Fibroblast of lung (primary cell): Measurements from ENCODE around the gene AGO1. TPM values are rescaled to one million over a fixed set of nuclear protein-coding genes. Genes with fewer than 3 reads are reported as not detected.

Source experiments
- DNase-seq, 2 donors: peaks; one replicate each; pipeline versions ENCODE4 v3.0.0 to v3.0.0-alpha.2; 2010; ENCODE audit warnings: low read depth in 2 of 2
- H2AFZ ChIP-seq: 2 replicates; pipeline ENCODE4 v1.5.1; 2012; ENCODE audit warnings: low read length, control low read depth, inconsistent platforms
- H3K27ac ChIP-seq: 2 replicates; pipeline ENCODE4 v1.5.1; 2011; ENCODE audit warnings: low read length, control low read depth; ENCODE audit not compliant: insufficient read depth
- H3K27me3 ChIP-seq: 2 replicates; pipeline ENCODE4 v1.5.1; 2011; ENCODE audit warnings: mild to moderate bottlenecking, low read length; ENCODE audit not compliant: control insufficient read depth, insufficient read depth
- H3K36me3 ChIP-seq: 2 replicates; pipeline ENCODE4 v1.5.1; 2011; ENCODE audit warnings: low read length; ENCODE audit not compliant: control insufficient read depth, insufficient read depth
- H3K4me1 ChIP-seq: 2 replicates; pipeline ENCODE4 v1.5.1; 2011; ENCODE audit warnings: low read length; ENCODE audit not compliant: control insufficient read depth, insufficient read depth; ENCODE audit errors: extremely low read depth
- H3K4me2 ChIP-seq: 2 replicates; pipeline ENCODE4 v1.5.1; 2011; ENCODE audit warnings: low read length, control low read depth; ENCODE audit not compliant: insufficient read depth; ENCODE audit errors: extremely low read depth
- H3K4me3 ChIP-seq, 4 experiments: fragments of 200-600 bp in 1 of 4; sonication (generic) in 1 of 4; replicated peaks in 1 of 4; 2 replicates each; pipeline ENCODE4 v1.5.1; 2011 to 2016; ENCODE audit warnings: low read length in 4 of 4, low read depth in 3 of 4, mild to moderate bottlenecking in 3 of 4, control low read depth in 2 of 4, inconsistent platforms in 1 of 4, mixed read lengths in 1 of 4; ENCODE audit not compliant: insufficient read depth in 1 of 4; ENCODE audit errors: control extremely low read depth in 1 of 4
- H3K79me2 ChIP-seq: 2 replicates; pipeline ENCODE4 v1.5.1; 2012; ENCODE audit warnings: mild to moderate bottlenecking, low read length, inconsistent platforms; ENCODE audit not compliant: control insufficient read depth, insufficient read depth
- H3K9ac ChIP-seq: 2 replicates; pipeline ENCODE4 v1.5.1; 2011; ENCODE audit warnings: mild to moderate bottlenecking, low read length, control low read depth; ENCODE audit not compliant: insufficient read depth
- H3K9me3 ChIP-seq: 2 replicates; pipeline ENCODE4 v1.5.1; 2012; ENCODE audit warnings: low read depth, low read length; ENCODE audit not compliant: control insufficient read depth, insufficient read depth
- H4K20me1 ChIP-seq: 2 replicates; pipeline ENCODE4 v1.5.1; 2011; ENCODE audit warnings: low read length; ENCODE audit not compliant: control insufficient read depth, insufficient read depth; ENCODE audit errors: extremely low read depth
- EZH2 ChIP-seq: IDR thresholded peaks from 2 replicates; pipeline ENCODE4 v1.5.1; 2012; ENCODE audit warnings: low read length, control low read depth, mild to moderate bottlenecking; ENCODE audit errors: missing control alignments
- polyA plus RNA-seq, 2 donors: library from polyadenylated mRNA; depleted of rRNA in 1 of 2; stranded (reverse) in 1 of 2; unstranded in 1 of 2; fragments of >200 nt; gene quantifications; 2 replicates each; pipeline ENCODE4 v1.2.1, GENCODE V29; 2011 to 2012; ENCODE audit warnings: missing spikeins in 1 of 2
- total RNA-seq: library from RNA; depleted of rRNA; stranded (reverse); fragments of >200 nt; gene quantifications from 2 replicates; pipeline ENCODE4 v1.2.1, GENCODE V29; 2014
- TF ChIP-seq, protein P1 (sequence below), 2 donors: IDR thresholded peaks in 1 of 2; conservative IDR thresholded peaks in 1 of 2; 1 replicate in 1 of 2; 2 replicates in 1 of 2; pipeline ENCODE4 v1.5.1; 2011 to 2012; ENCODE audit warnings: low read length in 2 of 2, control low read depth in 1 of 2, inconsistent platforms in 1 of 2, low read depth in 1 of 2, mild to moderate bottlenecking in 1 of 2

Gene AGO1
- total and polyA plus RNA-seq, 2 donors (not counting 1 experiment from before 2014, with no cell fraction given) = 7.6 to 12.8 TPM

DNA sequence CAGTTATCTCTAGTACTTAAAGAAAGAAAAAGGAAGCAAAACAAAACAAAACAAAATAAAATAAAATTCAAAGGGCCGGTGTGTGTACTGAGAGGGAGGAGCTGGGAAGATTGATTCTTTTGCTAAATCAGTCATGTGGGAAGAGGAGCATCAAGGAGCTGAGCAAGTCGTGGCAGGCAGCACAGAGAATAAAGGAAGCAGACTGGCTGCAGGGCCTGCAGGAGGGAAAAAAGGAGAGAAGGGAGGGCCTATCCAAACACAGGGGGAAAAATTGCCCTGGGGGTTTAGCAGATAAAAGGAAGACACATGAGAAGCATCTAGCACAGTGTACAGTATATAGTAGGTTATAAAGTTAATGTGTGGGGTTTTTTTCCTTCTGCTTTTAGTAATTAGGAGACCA is 47.6 kb upstream of the AGO1 start:
- no peaks in the 10 kb centered on the region for H3K36me3 ChIP-seq
- no peak overlapping the region for H3K27ac ChIP-seq
- DNase-seq = no peak
- no peaks in the 10 kb centered on the region for H3K9me3 ChIP-seq
- H3K27me3 ChIP-seq = no peaks in the 10 kb centered on the region
- no peaks in the 10 kb centered on the region for H4K20me1 ChIP-seq
- no peaks in the 10 kb centered on the region for H3K79me2 ChIP-seq
- H2AFZ ChIP-seq = no peak overlapping the region
- no peak overlapping the region for H3K9ac ChIP-seq
- H3K4me3 ChIP-seq = no peak overlapping the region
- no peak overlapping the region for H3K4me2 ChIP-seq
- TF ChIP-seq EZH2 = no peak
- TF ChIP-seq, protein P1, sequence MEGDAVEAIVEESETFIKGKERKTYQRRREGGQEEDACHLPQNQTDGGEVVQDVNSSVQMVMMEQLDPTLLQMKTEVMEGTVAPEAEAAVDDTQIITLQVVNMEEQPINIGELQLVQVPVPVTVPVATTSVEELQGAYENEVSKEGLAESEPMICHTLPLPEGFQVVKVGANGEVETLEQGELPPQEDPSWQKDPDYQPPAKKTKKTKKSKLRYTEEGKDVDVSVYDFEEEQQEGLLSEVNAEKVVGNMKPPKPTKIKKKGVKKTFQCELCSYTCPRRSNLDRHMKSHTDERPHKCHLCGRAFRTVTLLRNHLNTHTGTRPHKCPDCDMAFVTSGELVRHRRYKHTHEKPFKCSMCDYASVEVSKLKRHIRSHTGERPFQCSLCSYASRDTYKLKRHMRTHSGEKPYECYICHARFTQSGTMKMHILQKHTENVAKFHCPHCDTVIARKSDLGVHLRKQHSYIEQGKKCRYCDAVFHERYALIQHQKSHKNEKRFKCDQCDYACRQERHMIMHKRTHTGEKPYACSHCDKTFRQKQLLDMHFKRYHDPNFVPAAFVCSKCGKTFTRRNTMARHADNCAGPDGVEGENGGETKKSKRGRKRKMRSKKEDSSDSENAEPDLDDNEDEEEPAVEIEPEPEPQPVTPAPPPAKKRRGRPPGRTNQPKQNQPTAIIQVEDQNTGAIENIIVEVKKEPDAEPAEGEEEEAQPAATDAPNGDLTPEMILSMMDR (conservative IDR thresholded peaks at IDR 0.05 in 1 of 2, IDR thresholded peaks at IDR 0.05 in 1 of 2; ENCODE audit: low read depth in 1 of 2, low read length in 2 of 2) = no peak
- no peaks in the 10 kb centered on the region for H3K4me1 ChIP-seq

GRCh38 chr1:35836734-35837133 is 46.3 kb upstream of the AGO1 start:
- Histone ChIP-seq H3K4me2 (no peak overlapping the region), H3K4me1 (no peaks in the 10 kb centered on the region), H3K9me3 (no peaks in the 10 kb centered on the region), H3K27me3 (no peaks in the 10 kb centered on the region), H4K20me1 (no peaks in the 10 kb centered on the region), H3K79me2 (no peaks in the 10 kb centered on the region), H3K9ac (no peak overlapping the region), H2AFZ (no peak overlapping the region), H3K36me3 (no peaks in the 10 kb centered on the region), H3K27ac (no peak overlapping the region), H3K4me3 (no peak overlapping the region)
- DNase-seq = no peak
- no peak for TF ChIP-seq EZH2
- TF ChIP-seq, protein P1 (conservative IDR thresholded peaks at IDR 0.05 in 1 of 2, IDR thresholded peaks at IDR 0.05 in 1 of 2; ENCODE audit: low read depth in 1 of 2, low read length in 2 of 2) = no peak

GRCh38 chr1:35838693-35839245 is 44.2 kb upstream of the AGO1 start:
- DNase-seq = no peak
- no peak overlapping the region for H3K27ac ChIP-seq
- H3K4me3 ChIP-seq = no peak overlapping the region
- no peaks in the 10 kb centered on the region for H3K36me3 ChIP-seq
- no peak overlapping the region for H3K9ac ChIP-seq
- no peaks in the 10 kb centered on the region for H3K4me1 ChIP-seq
- H3K4me2 ChIP-seq = no peak overlapping the region
- TF ChIP-seq, protein P1 (conservative IDR thresholded peaks at IDR 0.05 in 1 of 2, IDR thresholded peaks at IDR 0.05 in 1 of 2; ENCODE audit: low read depth in 1 of 2, low read length in 2 of 2) = no peak
- no peak for TF ChIP-seq EZH2
- no peaks in the 10 kb centered on the region for H3K79me2 ChIP-seq
- no peak overlapping the region for H2AFZ ChIP-seq
- H3K9me3 ChIP-seq = no peaks in the 10 kb centered on the region
- H3K27me3 ChIP-seq = no peaks in the 10 kb centered on the region
- H4K20me1 ChIP-seq = no peaks in the 10 kb centered on the region
